SK-N-SH treated with all-trans-retinoic acid at 6 μM for 48 hours (cell line): ENCODE measurements around the gene CACNA1I.
"Not testable (repeated sequence)": the region's sequence is repeated elsewhere in the genome, so short reads cannot be mapped to it uniquely, and the experiment has no call there.

Experiments used
- ATAC-seq: fragments of 200-7000 bp; cut with Tn5 transposase; 3 replicates; pipeline ENCODE4 v1.9.1; 2020; ENCODE audit warnings: mild to moderate bottlenecking, moderate library complexity
- ARNTL ChIP-seq: fragments of 450-650 bp; formaldehyde crosslinking; IDR thresholded peaks from 2 replicates; pipeline ENCODE4 v1.5.0; 2020; ENCODE audit warnings: low read depth, mild to moderate bottlenecking, moderate library complexity, borderline replicate concordance
- CSDC2 ChIP-seq: fragments of 250-450 bp; sonication (Bioruptor Pico); IDR thresholded peaks from 2 replicates; pipeline ENCODE4 v1.5.0; 2020; ENCODE audit warnings: mild to moderate bottlenecking, moderate library complexity
- ESRRG ChIP-seq: fragments of 250-450 bp; sonication (Bioruptor Pico); IDR thresholded peaks from 2 replicates; pipeline ENCODE4 v1.6.1; 2021; ENCODE audit warnings: mild to moderate bottlenecking
- GLIS3 ChIP-seq: fragments of 250-450 bp; sonication (Bioruptor Pico); IDR thresholded peaks from 2 replicates; pipeline ENCODE4 v1.5.0; 2020; ENCODE audit warnings: mild to moderate bottlenecking, moderate library complexity
- ISL1 ChIP-seq: fragments of 250-450 bp; sonication (Bioruptor Pico); IDR thresholded peaks from 2 replicates; pipeline ENCODE4 v2.1.2; 2022; ENCODE audit warnings: mild to moderate bottlenecking, moderate library complexity
- OSR1 ChIP-seq: fragments of 250-450 bp; sonication (Bioruptor Pico); IDR thresholded peaks from 2 replicates; pipeline ENCODE4 v1.8.0; 2022; ENCODE audit warnings: moderate library complexity, mild to moderate bottlenecking, inconsistent platforms
- PPARA ChIP-seq: fragments of 250-450 bp; sonication (Bioruptor Pico); IDR thresholded peaks from 2 replicates; pipeline ENCODE4 v1.5.0; 2020; ENCODE audit warnings: mild to moderate bottlenecking, borderline replicate concordance
- RARB ChIP-seq: fragments of 250-450 bp; sonication (Bioruptor Pico); IDR thresholded peaks from 2 replicates; pipeline ENCODE4 v1.8.0; 2021; ENCODE audit warnings: mild to moderate bottlenecking, moderate library complexity
- SNAI2 ChIP-seq: fragments of 250-450 bp; sonication (Bioruptor Pico); IDR thresholded peaks from 2 replicates; pipeline ENCODE4 v1.5.0; 2020; ENCODE audit warnings: mild to moderate bottlenecking, moderate library complexity
- TCF4 ChIP-seq: fragments of 250-450 bp; sonication (Bioruptor Pico); IDR thresholded peaks from 2 replicates; pipeline ENCODE4 v1.8.0; 2021; ENCODE audit warnings: mild to moderate bottlenecking, moderate library complexity, borderline replicate concordance
- ZC3H10 ChIP-seq: fragments of 250-450 bp; sonication (Bioruptor Pico); IDR thresholded peaks from 2 replicates; pipeline ENCODE4 v1.5.1; 2021; ENCODE audit warnings: mild to moderate bottlenecking, moderate library complexity
- ZFP30 ChIP-seq: fragments of 450-650 bp; formaldehyde crosslinking; IDR thresholded peaks from 2 replicates; pipeline ENCODE4 v1.5.0; 2022; ENCODE audit warnings: mild to moderate bottlenecking, moderate library complexity
- ZNF565 ChIP-seq: fragments of 450-650 bp; formaldehyde crosslinking; conservative IDR thresholded peaks from 2 replicates; pipeline ENCODE4 v1.5.0; 2020; ENCODE audit warnings: low read depth, mild to moderate bottlenecking, moderate library complexity
- ZNF8 ChIP-seq: fragments of 450-650 bp; formaldehyde crosslinking; IDR thresholded peaks from 2 replicates; pipeline ENCODE4 v1.5.0; 2020; ENCODE audit warnings: mild to moderate bottlenecking, moderate library complexity
- TF ChIP-seq, protein P1 (sequence below): fragments of 250-450 bp; sonication (Bioruptor Pico); IDR thresholded peaks from 2 replicates; pipeline ENCODE4 v1.8.0; 2021; ENCODE audit warnings: low read depth, mild to moderate bottlenecking, moderate library complexity, borderline replicate concordance
- TF ChIP-seq, protein P2 (sequence below): fragments of 250-450 bp; sonication (Bioruptor Pico); IDR thresholded peaks from 2 replicates; pipeline ENCODE4 v1.5.0; 2020; ENCODE audit warnings: mild to moderate bottlenecking, moderate library complexity
- TF ChIP-seq, protein P3 (sequence below): fragments of 250-450 bp; sonication (Bioruptor Pico); IDR thresholded peaks from 2 replicates; pipeline ENCODE4 v1.8.0; 2020; ENCODE audit warnings: mild to moderate bottlenecking, moderate library complexity, borderline replicate concordance
- TF ChIP-seq, protein P4 (sequence below): fragments of 250-450 bp; sonication (Bioruptor Pico); IDR thresholded peaks from 2 replicates; pipeline ENCODE4 v1.5.1; 2021; ENCODE audit warnings: mild to moderate bottlenecking, moderate library complexity

CACNA1I gene

DNA sequence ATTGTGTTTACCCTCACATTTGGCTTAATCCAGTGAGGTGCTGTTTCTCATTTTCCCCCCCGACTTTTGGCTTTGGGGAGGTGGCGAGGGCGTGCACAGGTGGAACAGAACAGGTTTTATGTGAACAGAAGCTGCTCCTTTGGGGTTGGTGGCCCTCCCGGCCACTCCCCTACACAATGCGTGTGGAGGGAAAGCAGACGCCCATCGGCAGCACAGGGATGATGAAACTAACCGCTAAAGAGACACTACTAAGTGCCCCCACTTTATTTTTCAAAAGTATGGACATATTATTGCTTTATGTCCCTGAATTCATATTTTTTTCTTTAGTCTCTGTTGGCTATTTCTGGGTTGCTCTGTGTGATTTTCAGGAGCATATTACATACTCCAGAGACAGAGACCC, 162.1 kb downstream of the CACNA1I start (continued):
- TF ChIP-seq, protein P1, sequence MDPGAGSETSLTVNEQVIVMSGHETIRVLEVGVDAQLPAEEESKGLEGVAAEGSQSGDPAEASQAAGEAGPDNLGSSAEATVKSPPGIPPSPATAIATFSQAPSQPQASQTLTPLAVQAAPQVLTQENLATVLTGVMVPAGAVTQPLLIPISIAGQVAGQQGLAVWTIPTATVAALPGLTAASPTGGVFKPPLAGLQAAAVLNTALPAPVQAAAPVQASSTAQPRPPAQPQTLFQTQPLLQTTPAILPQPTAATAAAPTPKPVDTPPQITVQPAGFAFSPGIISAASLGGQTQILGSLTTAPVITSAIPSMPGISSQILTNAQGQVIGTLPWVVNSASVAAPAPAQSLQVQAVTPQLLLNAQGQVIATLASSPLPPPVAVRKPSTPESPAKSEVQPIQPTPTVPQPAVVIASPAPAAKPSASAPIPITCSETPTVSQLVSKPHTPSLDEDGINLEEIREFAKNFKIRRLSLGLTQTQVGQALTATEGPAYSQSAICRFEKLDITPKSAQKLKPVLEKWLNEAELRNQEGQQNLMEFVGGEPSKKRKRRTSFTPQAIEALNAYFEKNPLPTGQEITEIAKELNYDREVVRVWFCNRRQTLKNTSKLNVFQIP (CRISPR knock-in tag): no peak
- TF ChIP-seq PPARA (no peak), ARNTL (CRISPR knock-in tag) (no peak), GLIS3 (CRISPR knock-in tag) (no peak), ISL1 (CRISPR knock-in tag) (no peak), ZNF8 (no peak), ZFP30 (CRISPR knock-in tag) (no peak)

DNA sequence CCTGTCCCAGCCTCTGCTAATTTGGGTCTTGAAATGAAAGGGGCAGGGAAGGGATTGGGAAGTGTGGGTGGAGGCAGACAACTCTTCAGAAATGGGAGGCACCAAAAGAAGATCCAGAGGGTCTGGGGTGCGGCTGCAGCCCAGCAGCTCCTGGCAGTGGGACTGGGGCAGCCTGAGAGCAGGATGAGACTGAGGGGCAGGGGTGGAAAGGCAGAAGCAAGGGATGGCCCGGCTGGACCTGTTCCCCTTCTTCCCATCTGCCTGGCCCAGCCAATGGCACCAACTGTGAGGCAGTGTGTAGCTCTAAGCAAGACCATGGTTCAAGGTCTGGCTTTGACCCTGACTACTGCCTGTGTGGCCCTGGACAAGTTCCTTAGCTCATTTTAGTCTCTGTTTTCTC, 162.6 kb downstream of the CACNA1I start:
- no peak for ATAC-seq
- TF ChIP-seq ARNTL (CRISPR knock-in tag) (no peak), PPARA (no peak), ESRRG (CRISPR knock-in tag) (no peak), ISL1 (CRISPR knock-in tag) (no peak), GLIS3 (CRISPR knock-in tag) (no peak), RARB (CRISPR knock-in tag) (no peak), CSDC2 (no peak), SNAI2 (CRISPR knock-in tag) (no peak), ZC3H10 (CRISPR knock-in tag) (no peak), ZNF565 (no peak), ZNF8 (no peak), OSR1 (CRISPR knock-in tag) (no peak), TCF4 (CRISPR knock-in tag) (no peak)
- TF ChIP-seq, protein P2, sequence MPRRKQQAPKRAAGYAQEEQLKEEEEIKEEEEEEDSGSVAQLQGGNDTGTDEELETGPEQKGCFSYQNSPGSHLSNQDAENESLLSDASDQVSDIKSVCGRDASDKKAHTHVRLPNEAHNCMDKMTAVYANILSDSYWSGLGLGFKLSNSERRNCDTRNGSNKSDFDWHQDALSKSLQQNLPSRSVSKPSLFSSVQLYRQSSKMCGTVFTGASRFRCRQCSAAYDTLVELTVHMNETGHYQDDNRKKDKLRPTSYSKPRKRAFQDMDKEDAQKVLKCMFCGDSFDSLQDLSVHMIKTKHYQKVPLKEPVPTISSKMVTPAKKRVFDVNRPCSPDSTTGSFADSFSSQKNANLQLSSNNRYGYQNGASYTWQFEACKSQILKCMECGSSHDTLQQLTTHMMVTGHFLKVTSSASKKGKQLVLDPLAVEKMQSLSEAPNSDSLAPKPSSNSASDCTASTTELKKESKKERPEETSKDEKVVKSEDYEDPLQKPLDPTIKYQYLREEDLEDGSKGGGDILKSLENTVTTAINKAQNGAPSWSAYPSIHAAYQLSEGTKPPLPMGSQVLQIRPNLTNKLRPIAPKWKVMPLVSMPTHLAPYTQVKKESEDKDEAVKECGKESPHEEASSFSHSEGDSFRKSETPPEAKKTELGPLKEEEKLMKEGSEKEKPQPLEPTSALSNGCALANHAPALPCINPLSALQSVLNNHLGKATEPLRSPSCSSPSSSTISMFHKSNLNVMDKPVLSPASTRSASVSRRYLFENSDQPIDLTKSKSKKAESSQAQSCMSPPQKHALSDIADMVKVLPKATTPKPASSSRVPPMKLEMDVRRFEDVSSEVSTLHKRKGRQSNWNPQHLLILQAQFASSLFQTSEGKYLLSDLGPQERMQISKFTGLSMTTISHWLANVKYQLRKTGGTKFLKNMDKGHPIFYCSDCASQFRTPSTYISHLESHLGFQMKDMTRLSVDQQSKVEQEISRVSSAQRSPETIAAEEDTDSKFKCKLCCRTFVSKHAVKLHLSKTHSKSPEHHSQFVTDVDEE (CRISPR knock-in tag): no peak
- TF ChIP-seq, protein P3, sequence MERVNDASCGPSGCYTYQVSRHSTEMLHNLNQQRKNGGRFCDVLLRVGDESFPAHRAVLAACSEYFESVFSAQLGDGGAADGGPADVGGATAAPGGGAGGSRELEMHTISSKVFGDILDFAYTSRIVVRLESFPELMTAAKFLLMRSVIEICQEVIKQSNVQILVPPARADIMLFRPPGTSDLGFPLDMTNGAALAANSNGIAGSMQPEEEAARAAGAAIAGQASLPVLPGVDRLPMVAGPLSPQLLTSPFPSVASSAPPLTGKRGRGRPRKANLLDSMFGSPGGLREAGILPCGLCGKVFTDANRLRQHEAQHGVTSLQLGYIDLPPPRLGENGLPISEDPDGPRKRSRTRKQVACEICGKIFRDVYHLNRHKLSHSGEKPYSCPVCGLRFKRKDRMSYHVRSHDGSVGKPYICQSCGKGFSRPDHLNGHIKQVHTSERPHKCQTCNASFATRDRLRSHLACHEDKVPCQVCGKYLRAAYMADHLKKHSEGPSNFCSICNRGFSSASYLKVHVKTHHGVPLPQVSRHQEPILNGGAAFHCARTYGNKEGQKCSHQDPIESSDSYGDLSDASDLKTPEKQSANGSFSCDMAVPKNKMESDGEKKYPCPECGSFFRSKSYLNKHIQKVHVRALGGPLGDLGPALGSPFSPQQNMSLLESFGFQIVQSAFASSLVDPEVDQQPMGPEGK (CRISPR knock-in tag): no peak
- TF ChIP-seq, protein P4, sequence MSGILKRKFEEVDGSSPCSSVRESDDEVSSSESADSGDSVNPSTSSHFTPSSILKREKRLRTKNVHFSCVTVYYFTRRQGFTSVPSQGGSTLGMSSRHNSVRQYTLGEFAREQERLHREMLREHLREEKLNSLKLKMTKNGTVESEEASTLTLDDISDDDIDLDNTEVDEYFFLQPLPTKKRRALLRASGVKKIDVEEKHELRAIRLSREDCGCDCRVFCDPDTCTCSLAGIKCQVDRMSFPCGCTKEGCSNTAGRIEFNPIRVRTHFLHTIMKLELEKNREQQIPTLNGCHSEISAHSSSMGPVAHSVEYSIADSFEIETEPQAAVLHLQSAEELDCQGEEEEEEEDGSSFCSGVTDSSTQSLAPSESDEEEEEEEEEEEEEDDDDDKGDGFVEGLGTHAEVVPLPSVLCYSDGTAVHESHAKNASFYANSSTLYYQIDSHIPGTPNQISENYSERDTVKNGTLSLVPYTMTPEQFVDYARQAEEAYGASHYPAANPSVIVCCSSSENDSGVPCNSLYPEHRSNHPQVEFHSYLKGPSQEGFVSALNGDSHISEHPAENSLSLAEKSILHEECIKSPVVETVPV: no peak
- TF ChIP-seq, protein P1 (CRISPR knock-in tag): no peak

DNA sequence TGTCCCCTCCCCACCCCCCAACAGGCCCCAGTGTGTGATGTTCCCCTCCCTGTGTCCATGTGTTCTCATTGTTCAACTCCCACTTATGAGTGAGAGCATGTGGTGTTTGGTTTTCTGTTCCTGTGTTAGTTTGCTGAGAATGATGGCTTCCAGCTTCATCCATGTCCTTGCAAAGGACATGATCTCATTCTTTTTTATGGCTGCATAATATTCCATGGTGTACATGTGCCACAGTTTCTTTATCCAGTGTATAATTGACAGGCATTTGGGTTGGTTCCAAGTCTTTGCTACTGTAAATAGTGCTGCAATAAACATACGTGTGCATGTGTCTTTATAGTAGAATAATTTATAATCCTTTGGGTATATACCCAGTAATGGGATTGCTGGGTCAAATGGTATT, 163.5 kb downstream of the CACNA1I start:
- not testable (repeated sequence) for ATAC-seq

DNA sequence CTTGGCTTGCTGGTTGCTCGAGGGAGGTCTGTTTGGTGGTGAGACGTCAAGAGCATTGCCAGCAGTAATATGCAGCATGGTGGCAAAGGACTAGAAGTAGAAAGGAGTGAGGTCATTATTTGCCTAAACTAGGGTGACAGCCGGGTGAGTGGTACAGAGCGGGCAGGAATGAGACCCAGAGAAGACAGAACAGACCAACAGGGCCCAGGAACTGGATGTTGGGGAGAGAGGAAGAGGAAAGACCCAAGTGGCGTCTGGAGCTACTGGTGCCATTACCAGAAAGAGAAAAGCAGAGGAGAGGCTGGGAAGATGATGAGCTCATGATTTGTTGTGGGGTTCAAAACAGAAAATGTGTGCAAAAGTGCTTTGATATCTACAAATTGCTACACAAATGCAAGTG, 164.3 kb downstream of the CACNA1I start:
- no peak for TF ChIP-seq PPARA
- no peak for TF ChIP-seq GLIS3 (CRISPR knock-in tag)
- TF ChIP-seq, protein P4: no peak

More for the DNA sequence above, 164.3 kb downstream of the CACNA1I start:
- no peak for ATAC-seq
